Measurements from ENCODE around the gene CCDC188. TPM values are rescaled to one million over a fixed set of nuclear protein-coding genes. Genes with fewer than 3 reads are reported as not detected.

CCDC188 gene
- total RNA-seq, 2 donors from 2014 or later = not detected

- H3K4me1 Mint-ChIP-seq = no peaks in the 10 kb centered on the region
- peak overlapping the region; percentile 57 for H3K4me3 Mint-ChIP-seq
- WGBS, 2 experiments (ENCODE audit: insufficient coverage in 1 of 2, insufficient read length in 1 of 2) = 4 to 6% methylated on average over 16 to 72 of the region's 72 CpGs
- peaks cover 11% of the 10 kb centered on the region for H3K36me3 Mint-ChIP-seq (ENCODE audit: low read depth)
- Histone ChIP-seq H3K4me3 (ENCODE audit: low read length) (peak overlapping the region; percentile 75), H3K4me1 (ENCODE audit: control insufficient read depth, insufficient read depth, low read length) (no peaks in the 10 kb centered on the region), H3K27me3 (ENCODE audit: control insufficient read depth, insufficient read depth, low read length, poor library complexity, severe bottlenecking) (no peaks in the 10 kb centered on the region), H3K9ac (ENCODE audit: extremely low read depth, low read length, poor library complexity, severe bottlenecking) (peak overlapping the region; percentile 6), H3K36me3 (ENCODE audit: control insufficient read depth, insufficient read depth, low read length) (peaks cover 16% of the 10 kb centered on the region), H3K9me3 (ENCODE audit: control insufficient read depth, low read length) (no peaks in the 10 kb centered on the region), H3K27ac (ENCODE audit: low read depth, low read length) (no peak overlapping the region)
- DNase-seq = no peak
- no peaks in the 10 kb centered on the region for H3K9me3 Mint-ChIP-seq
- no peak overlapping the region for H3K27ac Mint-ChIP-seq
- no peaks in the 10 kb centered on the region for H3K27me3 Mint-ChIP-seq (ENCODE audit: insufficient read depth)
- no peak for TF ChIP-seq CTCF (conservative IDR thresholded peaks at IDR 0.05)
Measured at GRCh38 chr22:20131859-20132685, 18.8 kb downstream of the CCDC188 start.

GRCh38 chr22:20131597-20131858, 19.3 kb downstream of the CCDC188 start, which contains the start of gene ZDHHC8:
Gene ZDHHC8, plus strand, starts transcription at chr22:20131804. Its CDS starts 144 bp downstream, at chr22:20131948.
- peak within 1 kb of the TSS; percentile 73 for H3K27ac ChIP-seq (ENCODE audit: low read depth, low read length)
- no peaks in the 10 kb centered on the region for H3K9me3 ChIP-seq (ENCODE audit: control insufficient read depth, low read length)
- H3K4me3 Mint-ChIP-seq = peak within 1 kb of the TSS; percentile 57
- no peak within 1 kb of the TSS for H3K27ac Mint-ChIP-seq
- H3K4me3 ChIP-seq (ENCODE audit: low read length) = peak within 1 kb of the TSS; percentile 75
- peak within 1 kb of the TSS; percentile 6 for H3K9ac ChIP-seq (ENCODE audit: extremely low read depth, low read length, poor library complexity, severe bottlenecking)
- H3K27me3 Mint-ChIP-seq (ENCODE audit: insufficient read depth) = no peaks in the 10 kb centered on the region
- no peaks in the 10 kb centered on the region for H3K27me3 ChIP-seq (ENCODE audit: control insufficient read depth, insufficient read depth, low read length, poor library complexity, severe bottlenecking)
- DNase-seq = no peak
- H3K36me3 ChIP-seq (ENCODE audit: control insufficient read depth, insufficient read depth, low read length) = peaks cover 21% of the 10 kb centered on the region
- no peaks in the 10 kb centered on the region for H3K4me1 Mint-ChIP-seq
- no peak for TF ChIP-seq CTCF (conservative IDR thresholded peaks at IDR 0.05)
- H3K36me3 Mint-ChIP-seq (ENCODE audit: low read depth) = peaks cover 16% of the 10 kb centered on the region
- WGBS, 2 experiments (ENCODE audit: insufficient coverage in 1 of 2, insufficient read length in 1 of 2) = 0% methylated on average over 43 of the region's 43 CpGs; no CpG with 5 or more reads in 1 of the 2 experiments
- H3K4me1 ChIP-seq (ENCODE audit: control insufficient read depth, insufficient read depth, low read length) = no peaks in the 10 kb centered on the region
- H3K9me3 Mint-ChIP-seq = no peaks in the 10 kb centered on the region

GRCh38 chr22:20130731-20131596, 19.9 kb downstream of the CCDC188 start:
- peaks cover 22% of the 10 kb centered on the region for H3K36me3 Mint-ChIP-seq (ENCODE audit: low read depth)
- no peaks in the 10 kb centered on the region for H3K9me3 Mint-ChIP-seq
- H3K27ac Mint-ChIP-seq = no peak overlapping the region
- H3K9ac ChIP-seq (ENCODE audit: extremely low read depth, low read length, poor library complexity, severe bottlenecking) = no peak overlapping the region
- peak overlapping the region; percentile 70 for H3K4me3 ChIP-seq (ENCODE audit: low read length)
- no peaks in the 10 kb centered on the region for H3K4me1 ChIP-seq (ENCODE audit: control insufficient read depth, insufficient read depth, low read length)
- 0 to 12% methylated on average over 9 to 69 of the region's 70 CpGs for WGBS, 2 experiments (ENCODE audit: insufficient coverage in 1 of 2, insufficient read length in 1 of 2)
- H3K36me3 ChIP-seq (ENCODE audit: control insufficient read depth, insufficient read depth, low read length) = peaks cover 27% of the 10 kb centered on the region
- H3K4me3 Mint-ChIP-seq = peak overlapping the region; percentile 46
- TF ChIP-seq CTCF (conservative IDR thresholded peaks at IDR 0.05) = no peak
- H3K27ac ChIP-seq (ENCODE audit: low read depth, low read length) = peak overlapping the region; percentile 73
- DNase-seq = peak; percentile 86
- no peaks in the 10 kb centered on the region for H3K4me1 Mint-ChIP-seq
- no peaks in the 10 kb centered on the region for H3K27me3 ChIP-seq (ENCODE audit: control insufficient read depth, insufficient read depth, low read length, poor library complexity, severe bottlenecking)
- no peaks in the 10 kb centered on the region for H3K9me3 ChIP-seq (ENCODE audit: control insufficient read depth, low read length)
- no peaks in the 10 kb centered on the region for H3K27me3 Mint-ChIP-seq (ENCODE audit: insufficient read depth)
